GM18520 (cell line): ENCODE measurements around the gene ARHGEF16.

Experiments
- ATAC-seq: cut with Tn5 transposase; IDR thresholded peaks from one replicate; pipeline ENCODE4 v1.9.1; 2021; ENCODE audit not compliant: unreplicated experiment

Gene ARHGEF16

DNA sequence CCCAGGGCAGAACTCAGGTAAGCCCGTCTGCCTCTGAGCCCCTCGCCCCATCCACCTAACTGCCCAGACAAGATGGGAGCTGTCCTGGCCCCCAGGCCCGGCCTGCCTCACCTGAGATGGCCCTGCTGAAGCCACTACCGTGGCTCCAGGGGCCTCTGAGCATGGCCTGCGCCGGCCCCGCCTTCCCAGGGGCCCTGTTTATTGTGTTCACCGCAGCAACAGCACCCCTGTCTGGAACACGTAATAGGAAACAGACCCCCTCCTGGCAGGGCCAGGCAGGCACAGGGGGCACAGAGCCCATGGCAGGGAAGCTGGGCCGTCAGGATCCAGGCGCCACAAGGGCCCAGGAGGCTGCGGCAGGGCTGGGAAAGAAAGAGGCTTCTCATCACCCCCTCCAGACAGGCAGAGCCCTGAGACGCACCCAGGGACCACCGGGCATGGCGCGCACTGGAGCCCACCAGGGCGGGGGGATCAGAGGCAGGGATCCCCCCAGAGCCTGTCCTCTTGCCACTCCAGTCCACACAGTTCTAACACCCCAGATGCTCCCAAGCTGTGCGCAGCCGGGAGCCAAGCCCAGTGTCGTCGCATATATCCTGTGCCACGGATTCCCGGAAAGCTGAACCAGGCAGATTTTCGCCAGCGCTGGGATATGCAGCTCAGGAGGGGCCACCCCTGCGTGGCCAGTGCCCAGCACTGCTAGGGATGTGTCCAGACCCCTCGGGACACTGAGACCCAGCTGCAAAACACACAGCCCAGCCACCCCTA lies 62.6 kb downstream of the ARHGEF16 start:
- ATAC-seq = no peak

DNA sequence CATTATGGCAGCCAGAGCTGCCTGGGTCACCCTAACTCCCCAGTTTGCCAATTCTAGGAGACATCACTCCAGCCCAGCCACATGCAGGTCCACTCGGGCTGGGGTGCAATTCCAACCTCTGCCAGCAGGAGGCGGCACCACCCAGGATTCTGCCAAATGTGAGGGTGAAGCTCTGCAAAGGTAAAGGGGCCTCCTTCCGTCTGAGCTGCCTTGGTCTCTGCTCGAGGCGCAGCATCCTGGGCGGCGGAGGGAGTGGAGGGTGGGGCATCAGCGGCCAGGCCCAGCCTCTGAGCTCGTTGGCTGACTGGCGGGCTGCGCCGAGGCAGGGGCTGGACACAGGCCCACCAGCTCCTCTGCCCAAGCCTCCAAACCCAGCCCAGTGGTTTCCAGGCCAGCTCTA lies 63.8 kb downstream of the ARHGEF16 start:
- ATAC-seq = no peak

DNA sequence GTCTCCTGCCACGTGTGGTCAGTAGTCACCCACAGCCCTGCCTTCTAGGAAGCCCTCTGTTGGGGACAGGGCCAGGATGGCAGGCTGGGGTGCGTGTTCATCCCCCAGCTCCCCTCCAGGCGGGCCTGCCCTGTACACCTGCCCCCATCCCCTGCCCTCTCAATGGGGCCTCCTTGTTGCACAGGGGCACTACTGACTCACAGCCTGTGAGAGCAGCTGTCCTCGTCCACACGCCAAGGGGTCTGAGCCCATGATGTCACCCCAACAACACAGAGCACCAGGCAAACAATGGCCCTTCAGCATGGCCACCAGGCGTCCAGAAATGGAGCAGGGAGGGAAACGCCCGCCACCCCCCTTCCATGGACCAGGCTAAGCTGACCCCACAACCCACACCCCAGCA lies 64.3 kb downstream of the ARHGEF16 start:
- no peak for ATAC-seq

GRCh38 chr1:3519301-3519885 lies 64.9 kb downstream of the ARHGEF16 start:
- no peak for ATAC-seq

DNA sequence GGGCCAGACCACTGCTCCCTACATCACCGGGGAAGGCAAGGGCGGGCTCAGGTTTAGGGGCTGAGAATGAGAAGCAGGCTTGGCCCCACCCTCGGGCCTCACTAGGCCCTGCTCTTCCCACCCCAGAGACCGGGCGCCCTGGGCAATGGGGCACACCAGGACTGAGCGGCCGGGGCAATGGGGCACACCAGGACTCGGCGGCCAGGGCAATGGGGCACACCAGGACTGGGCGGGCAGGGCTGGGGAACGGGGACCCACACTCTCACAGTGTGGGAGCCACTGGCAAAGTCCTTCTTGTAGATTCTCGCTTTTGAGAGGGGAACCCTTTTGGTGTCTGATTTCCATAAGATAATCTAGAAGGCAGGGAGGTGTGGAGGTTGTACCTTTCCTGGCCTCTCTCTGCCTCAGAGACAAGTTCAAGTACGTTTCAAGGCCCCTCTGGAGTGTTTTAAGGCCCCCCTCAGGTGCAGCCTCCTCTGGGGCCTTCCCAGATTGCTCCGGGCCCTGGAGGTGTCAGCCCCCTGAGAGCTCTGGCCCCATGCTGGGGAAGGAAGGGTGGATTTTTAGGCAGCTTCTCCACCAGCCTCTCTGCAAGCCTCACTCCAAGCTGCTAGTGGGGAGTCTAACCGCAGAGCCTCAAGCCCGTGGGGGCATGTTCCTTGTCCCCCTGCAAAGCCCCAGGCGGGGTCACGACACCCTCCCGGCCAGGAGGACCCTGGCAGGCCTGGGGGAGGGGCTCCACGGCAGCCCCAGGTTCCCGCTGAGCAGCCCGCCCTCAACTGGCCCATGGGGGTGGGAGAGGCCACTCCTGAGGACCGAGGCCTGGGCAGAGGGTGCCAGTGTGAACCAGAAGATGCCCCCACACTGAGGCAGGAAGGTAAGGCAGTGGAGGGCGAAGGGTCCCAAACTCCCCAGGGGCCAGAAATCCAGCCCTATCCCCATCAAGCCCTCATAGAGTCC lies 66.2 kb downstream of the ARHGEF16 start:
- ATAC-seq = no peak

DNA sequence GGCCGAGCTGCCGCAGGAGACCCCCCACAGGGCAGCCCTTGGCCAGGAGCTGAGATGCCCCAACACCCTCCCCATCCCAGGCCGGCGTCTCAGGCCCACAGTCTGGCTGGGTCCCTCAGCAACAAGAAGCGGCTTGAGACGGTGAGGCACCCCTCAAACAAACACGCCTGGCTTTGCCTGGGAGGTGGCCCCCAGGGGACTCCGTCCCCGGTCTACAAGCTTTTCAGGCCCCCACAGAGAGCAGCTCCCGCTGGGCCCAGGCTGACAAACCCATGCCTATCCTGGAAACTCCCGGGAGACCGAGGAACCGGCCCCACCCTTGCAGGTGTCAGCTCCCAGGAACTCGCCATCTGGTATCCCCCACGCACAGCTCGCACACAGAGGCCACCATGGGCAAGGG lies 67.0 kb downstream of the ARHGEF16 start:
- no peak for ATAC-seq

DNA sequence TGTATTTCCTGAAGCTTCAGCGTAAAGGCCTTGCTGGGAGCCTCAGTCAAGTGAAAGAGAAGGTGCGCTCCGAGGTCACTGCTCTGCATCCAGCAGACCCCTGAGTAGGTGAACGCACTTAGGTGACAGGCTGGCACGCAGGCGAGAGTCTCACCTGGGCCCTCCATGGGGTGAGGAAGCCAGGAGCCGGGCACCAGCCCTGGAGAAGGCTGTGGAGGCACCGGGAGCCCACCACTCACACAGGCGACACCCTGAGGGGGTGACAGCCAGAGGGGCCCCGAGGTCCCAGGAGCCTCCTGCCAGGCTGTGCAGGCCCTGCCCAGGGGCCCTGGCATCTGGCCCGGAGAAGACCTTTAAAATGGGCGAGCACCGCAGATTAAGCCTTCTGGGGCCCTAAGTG lies 67.6 kb downstream of the ARHGEF16 start:
- no peak for ATAC-seq

DNA sequence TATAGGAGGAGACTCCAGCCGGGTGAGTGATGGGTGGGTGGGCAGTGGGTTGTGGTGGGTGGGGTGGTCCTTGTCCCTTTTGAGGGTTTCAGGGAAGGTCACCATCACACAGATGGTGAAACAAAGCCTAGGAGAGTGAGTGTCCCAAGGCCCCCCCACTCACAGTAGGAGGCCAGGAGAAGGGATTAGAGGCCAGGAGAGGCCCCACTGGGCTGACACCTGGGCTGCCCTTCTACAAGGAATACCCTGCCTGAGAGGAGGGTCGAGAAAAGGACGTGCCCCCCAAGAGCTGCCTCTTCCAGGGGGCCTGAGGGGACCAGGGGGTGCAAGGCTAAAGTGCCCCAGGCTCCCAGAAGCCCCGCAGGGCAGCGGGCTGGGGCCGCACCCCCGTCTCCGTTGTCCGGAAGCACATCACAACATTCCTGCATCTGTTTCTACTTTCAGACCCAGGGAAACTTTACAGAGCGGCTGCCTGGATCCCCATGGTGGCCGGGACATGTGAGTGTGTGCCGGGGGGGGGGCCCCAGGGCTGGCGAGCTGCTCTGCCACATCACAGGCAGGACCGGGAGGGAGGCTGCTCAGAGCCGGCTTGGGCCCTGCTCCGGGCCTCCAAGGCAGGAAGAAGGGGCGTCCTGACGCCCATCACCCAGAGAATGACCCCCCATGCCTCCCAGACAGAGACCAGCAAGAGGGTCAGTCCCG lies 68.2 kb downstream of the ARHGEF16 start:
- ATAC-seq = no peak

- ATAC-seq = no peak
Observed at GRCh38 chr1:3523980-3524379, 69.5 kb downstream of the ARHGEF16 start.

- ATAC-seq = no peak
Observed at GRCh38 chr1:3524556-3525203, 70.2 kb downstream of the ARHGEF16 start.

DNA sequence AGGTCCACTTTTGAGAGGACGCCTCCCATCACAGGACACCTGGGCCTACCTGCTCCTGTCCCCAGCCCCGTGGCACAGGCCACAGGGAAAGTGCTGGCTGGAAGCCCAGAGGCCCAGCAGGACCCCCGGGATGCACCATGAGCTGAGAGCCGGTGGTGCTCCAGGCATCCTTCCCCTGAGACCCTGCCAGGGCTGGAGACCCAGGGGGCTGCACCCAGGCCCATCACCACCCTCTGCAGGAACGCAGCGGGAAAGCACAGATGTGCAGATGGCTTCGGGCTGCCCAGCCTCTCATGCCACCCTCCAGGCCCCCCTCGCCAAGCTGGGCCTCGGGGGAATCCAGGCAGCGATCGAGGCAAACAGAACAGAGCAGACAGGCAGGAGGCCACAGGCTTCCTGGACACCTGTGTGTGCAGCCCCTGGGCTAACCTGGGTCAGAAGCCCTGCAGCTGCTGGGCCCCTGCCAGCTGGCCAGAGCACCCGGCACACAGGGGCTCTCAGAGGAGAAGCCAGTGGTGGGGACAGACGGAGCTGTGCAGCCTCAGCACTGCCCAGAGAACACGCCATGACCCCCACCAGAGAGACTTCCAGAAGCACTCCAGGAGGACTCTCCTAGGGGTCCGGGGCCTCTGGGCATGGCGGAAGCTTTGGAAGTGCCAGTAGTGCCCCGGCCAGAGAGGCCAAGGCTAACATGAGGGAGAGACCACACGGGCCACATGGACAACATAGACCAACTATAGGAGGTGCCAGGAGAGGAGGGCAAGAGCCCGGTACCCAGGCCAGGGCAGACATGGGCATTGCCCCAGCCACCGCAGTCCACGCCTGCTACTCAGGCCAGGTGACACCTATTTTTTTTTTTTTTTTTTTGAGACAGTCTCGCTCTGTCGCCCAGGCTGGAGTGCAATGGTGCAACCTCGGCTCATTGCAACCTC lies 71.4 kb downstream of the ARHGEF16 start:
- no peak for ATAC-seq

- ATAC-seq = no peak
Observed at GRCh38 chr1:3527774-3528173, 73.3 kb downstream of the ARHGEF16 start.

GRCh38 chr1:3529099-3529729 lies 74.7 kb downstream of the ARHGEF16 start:
- ATAC-seq = no peak

- no peak for ATAC-seq
Observed at GRCh38 chr1:3530086-3530925, 75.8 kb downstream of the ARHGEF16 start.
